ENCODE measurements around the gene CD2.

Gene CD2

DNA sequence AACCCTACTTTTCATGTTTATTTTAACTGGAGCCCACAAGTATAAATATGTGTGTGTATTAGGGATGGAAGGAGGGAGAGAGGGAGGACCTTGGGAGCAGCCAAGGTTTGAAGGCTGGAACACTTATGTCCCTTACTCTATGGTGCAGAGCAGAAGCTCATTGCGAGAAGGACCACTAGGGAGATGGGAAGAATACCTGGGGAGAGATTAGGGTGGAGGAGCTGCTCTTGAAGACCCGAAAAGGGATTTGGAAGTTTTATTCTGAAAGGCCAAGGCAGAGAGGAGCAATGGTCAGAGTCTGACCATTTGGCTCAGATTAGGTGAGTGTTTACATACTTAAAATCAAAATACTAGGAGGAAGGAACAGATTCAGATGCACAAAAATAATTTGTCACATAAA, 8.1 kb downstream of the CD2 start:
- DNase-seq: no peak

DNA sequence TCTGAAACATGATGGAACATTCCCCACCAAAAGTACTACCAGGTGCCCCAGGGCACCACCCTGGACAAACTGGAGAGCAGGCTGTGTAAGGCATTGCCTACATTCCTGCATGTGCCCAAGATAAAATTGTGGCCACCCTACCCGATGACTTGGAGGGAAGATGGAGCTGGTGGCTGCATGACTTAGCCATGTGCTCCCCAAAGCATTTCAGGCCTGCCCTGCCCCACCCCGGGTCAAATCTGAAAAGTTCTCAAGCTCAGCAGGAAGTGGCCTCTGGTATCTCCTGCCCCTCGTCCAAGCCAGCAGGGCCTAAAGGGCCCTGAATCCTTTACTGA, 8.5 kb downstream of the CD2 start:
- no peak for DNase-seq

- DNase-seq: no peak
Measured at GRCh38 chr1:116763116-116763786, 9.0 kb downstream of the CD2 start.

GRCh38 chr1:116763787-116764465, 9.7 kb downstream of the CD2 start:
- peak; percentile 18 for DNase-seq

DNA sequence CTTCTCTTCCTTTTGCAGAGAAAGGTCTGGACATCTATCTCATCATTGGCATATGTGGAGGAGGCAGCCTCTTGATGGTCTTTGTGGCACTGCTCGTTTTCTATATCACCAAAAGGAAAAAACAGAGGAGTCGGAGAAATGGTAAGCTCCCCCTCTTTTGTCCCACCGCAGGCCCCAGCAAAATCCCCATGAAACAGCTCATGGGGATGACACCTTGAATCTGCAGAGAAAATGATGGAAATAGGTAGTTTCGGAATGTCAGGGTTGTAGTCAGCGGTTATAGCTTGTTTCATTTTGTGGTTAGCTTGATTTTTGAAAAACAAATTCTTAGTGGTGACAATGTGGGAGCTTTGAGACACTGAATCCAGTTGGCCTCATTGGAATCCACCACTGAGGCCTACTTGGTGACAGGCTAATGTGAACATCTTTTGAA, 10.3 kb downstream of the CD2 start:
- DNase-seq: no peak

DNA sequence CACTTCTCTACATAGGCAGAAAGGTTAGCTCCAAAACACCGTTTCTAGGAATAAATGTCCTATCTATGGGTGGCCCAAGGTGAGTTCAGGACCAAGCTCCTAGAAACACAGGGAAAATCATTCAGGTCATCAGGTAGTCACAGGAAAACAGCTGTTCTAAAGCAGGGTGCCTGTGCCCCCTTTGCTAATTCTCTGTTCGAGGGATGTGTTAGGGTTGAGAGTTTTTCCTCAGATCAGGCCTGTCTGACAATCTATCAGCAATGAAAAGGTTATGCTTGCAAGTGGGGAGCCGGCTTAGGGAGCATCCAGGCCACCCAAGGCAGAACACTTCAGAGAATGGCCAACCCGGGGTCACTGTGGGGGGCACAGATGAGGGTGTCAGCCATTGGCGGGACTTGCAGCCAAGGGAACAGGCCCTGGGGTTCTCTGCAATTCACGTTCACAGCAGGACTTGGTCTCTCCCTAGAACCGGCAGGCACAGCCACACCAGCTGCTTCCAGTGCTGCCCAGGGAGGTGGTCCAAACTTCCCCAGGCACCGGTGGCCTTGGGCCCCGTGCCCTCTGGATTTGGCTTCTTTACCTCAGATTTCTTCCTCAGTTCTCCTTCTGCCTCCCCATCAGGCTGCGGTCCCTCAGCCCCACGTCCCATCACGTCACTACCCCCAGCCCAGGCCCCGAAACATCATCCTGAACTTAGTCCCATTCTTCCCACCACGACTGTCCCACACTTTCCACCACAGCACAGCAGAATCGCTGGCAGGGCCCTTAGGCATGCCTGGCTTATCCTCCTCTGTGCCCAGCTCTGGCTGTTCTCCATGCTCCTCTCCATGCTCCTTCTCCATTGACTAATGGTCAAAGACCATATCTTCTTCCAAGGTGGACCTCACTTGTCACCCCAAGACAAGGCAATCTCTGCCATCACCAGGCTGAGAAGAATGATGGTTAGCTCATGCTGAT, 11.0 kb downstream of the CD2 start:
- no peak for DNase-seq

DNA sequence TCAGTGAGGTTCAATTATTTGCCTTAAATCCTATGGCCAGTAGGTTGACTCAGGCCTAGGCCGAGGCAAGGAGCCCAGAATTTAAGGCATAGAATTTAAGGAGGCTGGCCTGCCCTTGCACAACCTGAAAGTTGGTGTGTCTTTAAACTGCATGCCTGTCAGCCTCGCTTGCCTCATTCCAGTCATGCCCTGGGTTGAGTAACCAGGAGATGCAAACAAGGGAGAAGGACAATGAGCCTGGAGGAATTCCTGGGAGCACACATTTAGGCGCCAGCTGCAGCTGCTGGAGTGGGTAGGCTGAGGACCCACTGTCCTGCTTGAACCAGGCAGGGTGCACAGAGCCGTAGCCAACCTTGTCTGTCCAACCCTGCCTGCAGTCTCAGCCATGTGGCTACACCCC, 11.7 kb downstream of the CD2 start:
- DNase-seq: no peak

GRCh38 chr1:116766616-116767469, 12.6 kb downstream of the CD2 start:
- no peak for DNase-seq

DNA sequence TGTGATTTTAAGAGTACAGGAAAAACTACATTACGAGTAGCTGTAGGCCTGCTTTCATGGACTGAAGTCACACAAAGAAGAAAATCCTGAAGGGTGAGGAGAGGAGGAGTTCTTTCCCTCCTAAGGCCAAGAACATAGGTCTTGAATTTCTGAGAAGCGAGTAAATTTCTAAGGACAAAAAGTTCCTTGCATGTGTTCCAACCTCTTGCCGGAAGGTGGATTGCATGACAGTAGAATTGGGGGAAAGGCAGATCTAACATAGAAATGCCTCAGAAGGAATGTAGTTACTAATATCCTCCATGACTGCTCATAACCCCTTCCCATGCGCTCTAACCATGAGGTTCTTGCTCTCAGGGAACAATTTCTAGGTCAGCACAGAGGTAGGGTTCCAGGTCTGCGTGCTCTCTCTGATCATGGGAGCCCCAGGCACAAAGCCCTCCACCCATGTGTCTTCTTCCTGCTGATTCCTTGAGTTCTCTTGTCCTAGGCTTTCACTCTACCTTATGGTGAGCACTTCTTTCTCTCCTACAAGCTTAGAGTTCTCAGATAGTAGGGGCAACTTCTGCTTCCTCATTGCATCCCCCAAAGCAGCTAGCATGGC, 13.7 kb downstream of the CD2 start:
- DNase-seq: no peak

DNA sequence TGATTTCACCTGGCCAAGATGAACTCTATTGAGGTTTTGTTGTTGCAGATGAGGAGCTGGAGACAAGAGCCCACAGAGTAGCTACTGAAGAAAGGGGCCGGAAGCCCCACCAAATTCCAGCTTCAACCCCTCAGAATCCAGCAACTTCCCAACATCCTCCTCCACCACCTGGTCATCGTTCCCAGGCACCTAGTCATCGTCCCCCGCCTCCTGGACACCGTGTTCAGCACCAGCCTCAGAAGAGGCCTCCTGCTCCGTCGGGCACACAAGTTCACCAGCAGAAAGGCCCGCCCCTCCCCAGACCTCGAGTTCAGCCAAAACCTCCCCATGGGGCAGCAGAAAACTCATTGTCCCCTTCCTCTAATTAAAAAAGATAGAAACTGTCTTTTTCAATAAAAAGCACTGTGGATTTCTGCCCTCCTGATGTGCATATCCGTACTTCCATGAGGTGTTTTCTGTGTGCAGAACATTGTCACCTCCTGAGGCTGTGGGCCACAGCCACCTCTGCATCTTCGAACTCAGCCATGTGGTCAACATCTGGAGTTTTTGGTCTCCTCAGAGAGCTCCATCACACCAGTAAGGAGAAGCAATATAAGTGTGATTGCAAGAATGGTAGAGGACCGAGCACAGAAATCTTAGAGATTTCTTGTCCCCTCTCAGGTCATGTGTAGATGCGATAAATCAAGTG, 14.3 kb downstream of the CD2 start:
- no peak for DNase-seq

GRCh38 chr1:116769104-116769452, 14.8 kb downstream of the CD2 start:
- no peak for DNase-seq

GRCh38 chr1:116769561-116769977, 15.3 kb downstream of the CD2 start:
- DNase-seq: no peak

DNA sequence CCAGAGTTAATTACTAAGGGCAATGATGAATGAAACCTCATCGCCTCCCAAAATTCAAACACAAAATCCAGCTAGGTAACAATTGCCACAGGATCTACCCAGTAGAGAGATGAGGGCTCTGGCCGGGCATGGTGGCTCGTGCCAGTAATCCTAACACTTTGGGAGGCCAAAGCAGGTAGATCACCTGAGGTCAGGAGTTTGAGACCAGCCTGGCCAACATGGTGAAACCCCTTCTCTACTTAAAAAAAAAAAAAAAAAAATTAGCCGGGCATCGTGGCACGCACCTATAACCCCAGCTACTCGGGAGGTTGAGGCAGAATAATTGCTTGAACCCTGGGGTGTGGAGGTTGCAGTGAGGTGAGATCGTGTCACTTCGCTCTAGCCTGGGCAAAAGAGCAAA, 15.8 kb downstream of the CD2 start:
- no peak for DNase-seq

DNA sequence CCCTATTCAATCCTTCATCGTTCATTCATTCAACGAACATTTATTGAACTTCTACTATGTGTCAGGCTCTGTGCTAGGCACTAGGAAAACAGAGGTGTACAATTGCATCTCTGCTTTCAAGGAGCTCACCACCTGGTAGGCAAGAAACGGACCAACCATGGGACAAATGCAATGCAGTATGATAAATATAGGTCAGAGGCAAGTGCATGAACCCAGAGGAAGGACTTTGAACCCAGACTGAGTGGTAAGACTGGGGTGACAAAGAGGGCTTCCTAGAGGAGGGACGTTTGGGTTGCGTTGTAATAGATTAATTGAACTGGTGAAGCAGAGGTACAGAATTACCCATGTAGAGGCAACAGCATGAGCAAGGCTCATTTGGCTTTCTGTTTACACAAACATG, 16.4 kb downstream of the CD2 start:
- no peak for DNase-seq

GRCh38 chr1:116771997-116772647, 17.9 kb downstream of the CD2 start:
- DNase-seq: no peak

GRCh38 chr1:116772648-116773045, 18.4 kb downstream of the CD2 start:
- DNase-seq: no peak

GRCh38 chr1:116775116-116775752, 21.0 kb downstream of the CD2 start:
- DNase-seq: no peak

- no peak for DNase-seq
Measured at GRCh38 chr1:116777831-116778830, 23.9 kb downstream of the CD2 start.

GRCh38 chr1:116781034-116781433, 26.8 kb downstream of the CD2 start:
- no peak for DNase-seq
